KMS-11 (cell line): ENCODE results near the gene TOR4A.

Source experiments
- H2AFZ ChIP-seq: fragments of 200-600 bp; sonication (generic); 2 replicates; pipeline ENCODE4 v1.6.1; 2016; ENCODE audit warnings: antibody characterized with exemption, mixed run types, low read depth
- H3K27ac ChIP-seq: fragments of 200-600 bp; sonication (generic); 2 replicates; pipeline ENCODE4 v1.6.1; 2016; ENCODE audit warnings: mild to moderate bottlenecking, mixed run types
- H3K27me3 ChIP-seq: fragments of 200-600 bp; sonication (generic); 2 replicates; pipeline ENCODE4 v1.6.1; 2017; ENCODE audit warnings: mild to moderate bottlenecking, low read depth, mixed run types, moderate library complexity; ENCODE audit not compliant: insufficient read depth
- H3K36me3 ChIP-seq: fragments of 200-600 bp; sonication (generic); 2 replicates; pipeline ENCODE4 v1.6.1; 2017; ENCODE audit warnings: mild to moderate bottlenecking, mixed run types; ENCODE audit not compliant: insufficient read depth
- H3K4me1 ChIP-seq: fragments of 200-600 bp; sonication (generic); 2 replicates; pipeline ENCODE4 v1.6.1; 2016; ENCODE audit warnings: mild to moderate bottlenecking, low read depth, mixed run types; ENCODE audit not compliant: poor library complexity, severe bottlenecking
- H3K4me2 ChIP-seq: fragments of 200-600 bp; sonication (generic); 2 replicates; pipeline ENCODE4 v1.7.0; 2016; ENCODE audit warnings: mild to moderate bottlenecking, mixed run types
- H3K4me3 ChIP-seq: fragments of 200-600 bp; sonication (generic); IDR thresholded peaks from 2 replicates; pipeline ENCODE4 v1.6.1; 2017; ENCODE audit warnings: low read depth, low read length, mixed read lengths; ENCODE audit not compliant: insufficient read depth
- H3K79me2 ChIP-seq: fragments of 200-600 bp; sonication (generic); 2 replicates; pipeline ENCODE4 v1.6.1; 2016; ENCODE audit warnings: low read depth, mixed run types; ENCODE audit not compliant: insufficient read depth
- H3K9ac ChIP-seq: fragments of 200-600 bp; sonication (generic); 2 replicates; pipeline ENCODE4 v1.6.1; 2016; ENCODE audit warnings: mild to moderate bottlenecking, mixed run types
- H4K20me1 ChIP-seq: fragments of 200-600 bp; sonication (generic); 2 replicates; pipeline ENCODE4 v1.6.1; 2016; ENCODE audit warnings: mild to moderate bottlenecking, mixed run types; ENCODE audit not compliant: insufficient read depth
- TF ChIP-seq, protein P1 (sequence below): fragments of 200-600 bp; sonication (generic); conservative IDR thresholded peaks from 2 replicates; pipeline ENCODE4 v1.6.1; 2017; ENCODE audit warnings: low read depth, mild to moderate bottlenecking, antibody characterized with exemption, low read length, moderate library complexity, mixed read lengths

The TOR4A gene

GRCh38 chr9:137299203-137299565, 21.7 kb downstream of the TOR4A start:
- no peak overlapping the region for H3K27ac ChIP-seq

GRCh38 chr9:137299938-137300337, 22.4 kb downstream of the TOR4A start:
- Histone ChIP-seq H3K27me3 (peaks cover 55% of the 10 kb centered on the region), H3K9ac (no peak overlapping the region), H3K4me2 (no peak overlapping the region), H2AFZ (no peak overlapping the region), H3K4me3 (no peak overlapping the region), H3K79me2 (no peaks in the 10 kb centered on the region), H3K36me3 (no peaks in the 10 kb centered on the region), H3K27ac (no peak overlapping the region), H3K4me1 (peaks cover 10% of the 10 kb centered on the region), H4K20me1 (no peaks in the 10 kb centered on the region)
- TF ChIP-seq, protein P1, sequence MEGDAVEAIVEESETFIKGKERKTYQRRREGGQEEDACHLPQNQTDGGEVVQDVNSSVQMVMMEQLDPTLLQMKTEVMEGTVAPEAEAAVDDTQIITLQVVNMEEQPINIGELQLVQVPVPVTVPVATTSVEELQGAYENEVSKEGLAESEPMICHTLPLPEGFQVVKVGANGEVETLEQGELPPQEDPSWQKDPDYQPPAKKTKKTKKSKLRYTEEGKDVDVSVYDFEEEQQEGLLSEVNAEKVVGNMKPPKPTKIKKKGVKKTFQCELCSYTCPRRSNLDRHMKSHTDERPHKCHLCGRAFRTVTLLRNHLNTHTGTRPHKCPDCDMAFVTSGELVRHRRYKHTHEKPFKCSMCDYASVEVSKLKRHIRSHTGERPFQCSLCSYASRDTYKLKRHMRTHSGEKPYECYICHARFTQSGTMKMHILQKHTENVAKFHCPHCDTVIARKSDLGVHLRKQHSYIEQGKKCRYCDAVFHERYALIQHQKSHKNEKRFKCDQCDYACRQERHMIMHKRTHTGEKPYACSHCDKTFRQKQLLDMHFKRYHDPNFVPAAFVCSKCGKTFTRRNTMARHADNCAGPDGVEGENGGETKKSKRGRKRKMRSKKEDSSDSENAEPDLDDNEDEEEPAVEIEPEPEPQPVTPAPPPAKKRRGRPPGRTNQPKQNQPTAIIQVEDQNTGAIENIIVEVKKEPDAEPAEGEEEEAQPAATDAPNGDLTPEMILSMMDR = no peak

More at GRCh38 chr9:137299203-137299565, 21.7 kb downstream of the TOR4A start:
- H3K79me2 ChIP-seq = no peaks in the 10 kb centered on the region
- H2AFZ ChIP-seq = no peak overlapping the region
- H3K36me3 ChIP-seq = no peaks in the 10 kb centered on the region
- TF ChIP-seq, protein P1 = no peak
- H3K9ac ChIP-seq = no peak overlapping the region
- H3K4me3 ChIP-seq = no peak overlapping the region
- H3K4me2 ChIP-seq = no peak overlapping the region
- H3K27me3 ChIP-seq = peaks cover 62% of the 10 kb centered on the region
- no peaks in the 10 kb centered on the region for H4K20me1 ChIP-seq
- H3K4me1 ChIP-seq = peaks cover 10% of the 10 kb centered on the region

DNA sequence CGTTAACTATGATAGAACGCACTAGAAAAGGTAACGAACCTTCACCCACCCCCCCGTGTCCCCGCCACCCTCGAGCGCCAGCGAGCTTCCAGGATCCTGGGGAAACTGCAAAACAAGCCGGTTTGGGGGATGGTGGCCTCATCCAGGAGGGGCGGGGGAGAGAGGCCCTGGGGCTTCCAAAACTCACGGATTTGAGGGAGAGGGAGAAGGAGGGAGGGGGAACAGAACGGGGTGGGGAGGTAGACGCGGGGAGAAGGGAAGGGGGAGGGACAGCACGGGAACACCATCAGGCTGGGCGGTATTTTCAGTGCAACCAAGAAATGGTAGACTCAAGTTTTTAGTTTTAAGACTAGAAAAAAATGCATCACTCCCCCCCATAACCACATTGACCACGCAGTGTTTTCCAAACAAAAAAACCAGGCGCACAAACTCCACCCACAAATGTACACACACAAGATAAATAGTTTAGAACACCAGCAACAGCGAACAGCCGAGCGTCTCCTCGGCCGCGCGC, 23.1 kb downstream of the TOR4A start:
- H3K4me1 ChIP-seq = peaks cover 10% of the 10 kb centered on the region
- no peak overlapping the region for H3K4me3 ChIP-seq
- no peak overlapping the region for H3K27ac ChIP-seq
- peak overlapping the region; percentile 17; the same call in 1 of the 2 replicates for H3K4me2 ChIP-seq
- H3K27me3 ChIP-seq = peaks cover 52% of the 10 kb centered on the region
- no peak overlapping the region for H3K9ac ChIP-seq
- H4K20me1 ChIP-seq = no peaks in the 10 kb centered on the region
- H2AFZ ChIP-seq = no peak overlapping the region
- H3K79me2 ChIP-seq = no peaks in the 10 kb centered on the region
- H3K36me3 ChIP-seq = no peaks in the 10 kb centered on the region
- TF ChIP-seq, protein P1 = no peak

- Histone ChIP-seq H3K27me3 (peaks cover 51% of the 10 kb centered on the region), H3K27ac (no peak overlapping the region), H3K79me2 (no peaks in the 10 kb centered on the region), H4K20me1 (no peaks in the 10 kb centered on the region), H3K4me3 (no peak overlapping the region), H3K4me1 (peaks cover 10% of the 10 kb centered on the region), H3K9ac (no peak overlapping the region), H2AFZ (peak overlapping the region; percentile 52; the same call in 1 of the 2 replicates), H3K36me3 (no peaks in the 10 kb centered on the region), H3K4me2 (peak overlapping the region; percentile 36; the same call in 1 of the 2 replicates)
- TF ChIP-seq, protein P1 = no peak
Observed at GRCh38 chr9:137301081-137301947, 23.8 kb downstream of the TOR4A start.
